Central memory CD8-positive, alpha-beta T cell (primary cell): ENCODE data around the gene ZNF768.

ENCODE experiments used
- ATAC-seq: fragments of 150-1000 bp; cut with Tn5 transposase; replicated peaks from 2 replicates; pipeline ENCODE4 v1.10.0; 2022; ENCODE audit warnings: mild to moderate bottlenecking, moderate FRiP score, moderate number of reproducible peaks; ENCODE audit not compliant: poor library complexity, severe bottlenecking; ENCODE audit errors: extremely low read depth
- DNase-seq, 2 donors: peaks; one replicate each; pipeline ENCODE4 v3.0.0; 2021; ENCODE audit warnings: low spot score in 2 of 2
- H3K27ac Mint-ChIP-seq: one replicate; pipeline ENCODE4 v1.8.0; 2022; ENCODE audit warnings: low read depth, mild to moderate bottlenecking, moderate library complexity, mixed read lengths
- H3K27me3 Mint-ChIP-seq: one replicate; pipeline ENCODE4 v1.8.0; 2022; ENCODE audit warnings: mixed read lengths
- H3K36me3 Mint-ChIP-seq: one replicate; pipeline ENCODE4 v1.8.0; 2022; ENCODE audit warnings: mild to moderate bottlenecking, moderate library complexity, mixed read lengths; ENCODE audit not compliant: insufficient read depth
- H3K4me1 Mint-ChIP-seq: one replicate; pipeline ENCODE4 v1.8.0; 2022; ENCODE audit warnings: mixed read lengths
- H3K4me3 Mint-ChIP-seq: one replicate; pipeline ENCODE4 v1.8.0; 2022; ENCODE audit warnings: mild to moderate bottlenecking, moderate library complexity, mixed read lengths
- H3K9me3 Mint-ChIP-seq: one replicate; pipeline ENCODE4 v1.8.0; 2022; ENCODE audit warnings: mixed read lengths

ZNF768 gene

GRCh38 chr16:30565526-30565925, 39.2 kb upstream of the ZNF768 start:
- peak overlapping the region; percentile 72 for H3K27ac Mint-ChIP-seq
- H3K36me3 Mint-ChIP-seq, result peaks cover 9% of the 10 kb centered on the region
- DNase-seq (no peak), ATAC-seq (no peak)
- peaks cover 34% of the 10 kb centered on the region for H3K4me1 Mint-ChIP-seq
- H3K9me3 Mint-ChIP-seq, result no peaks in the 10 kb centered on the region
- H3K4me3 Mint-ChIP-seq, result no peak overlapping the region
- no peaks in the 10 kb centered on the region for H3K27me3 Mint-ChIP-seq

- ATAC-seq (no peak), DNase-seq (no peak)
- H3K27me3 Mint-ChIP-seq, result no peaks in the 10 kb centered on the region
- H3K27ac Mint-ChIP-seq, result peak overlapping the region; percentile 89
- H3K4me3 Mint-ChIP-seq, result peak overlapping the region; percentile 81
- H3K9me3 Mint-ChIP-seq, result no peaks in the 10 kb centered on the region
- H3K4me1 Mint-ChIP-seq, result peaks cover 36% of the 10 kb centered on the region
- H3K36me3 Mint-ChIP-seq, result peaks cover 6% of the 10 kb centered on the region
These were observed 35.7 kb upstream of the ZNF768 start for GRCh38 chr16:30562021-30562420.

- Mint-ChIP-seq H3K27ac (peak overlapping the region; percentile 89), H3K36me3 (peaks cover 8% of the 10 kb centered on the region), H3K9me3 (no peaks in the 10 kb centered on the region), H3K27me3 (no peaks in the 10 kb centered on the region), H3K4me1 (peaks cover 30% of the 10 kb centered on the region), H3K4me3 (peak overlapping the region; percentile 81)
- ATAC-seq, result no peak
- no peak for DNase-seq
These were observed 34.9 kb upstream of the ZNF768 start for GRCh38 chr16:30561089-30561816.

- Mint-ChIP-seq H3K4me1 (peaks cover 31% of the 10 kb centered on the region), H3K27ac (peak overlapping the region; percentile 89), H3K27me3 (no peaks in the 10 kb centered on the region), H3K4me3 (peak overlapping the region; percentile 83), H3K36me3 (peaks cover 11% of the 10 kb centered on the region), H3K9me3 (no peaks in the 10 kb centered on the region)
- ATAC-seq (no peak), DNase-seq (no peak)
These were observed 33.3 kb upstream of the ZNF768 start for GRCh38 chr16:30559690-30560089.

GRCh38 chr16:30558789-30559377, 32.5 kb upstream of the ZNF768 start:
- no peaks in the 10 kb centered on the region for H3K9me3 Mint-ChIP-seq
- ATAC-seq (no peak), DNase-seq (no peak)
- H3K4me3 Mint-ChIP-seq, result peak overlapping the region; percentile 83
- H3K4me1 Mint-ChIP-seq, result peaks cover 31% of the 10 kb centered on the region
- H3K27ac Mint-ChIP-seq, result peak overlapping the region; percentile 89
- H3K36me3 Mint-ChIP-seq, result peaks cover 11% of the 10 kb centered on the region
- H3K27me3 Mint-ChIP-seq, result no peaks in the 10 kb centered on the region

GRCh38 chr16:30557957-30558788, 31.8 kb upstream of the ZNF768 start, which contains the start of gene ZNF764:
Gene ZNF764 (minus strand): TSS chr16:30558374. CDS start chr16:30558182, 192 bp downstream.
- Mint-ChIP-seq H3K4me3 (peak within 1 kb of the TSS; percentile 83), H3K4me1 (peaks cover 35% of the 10 kb centered on the region), H3K27me3 (no peaks in the 10 kb centered on the region), H3K9me3 (no peaks in the 10 kb centered on the region), H3K27ac (peak within 1 kb of the TSS; percentile 89), H3K36me3 (peaks cover 14% of the 10 kb centered on the region)
- peak; percentile 85 to 94 for DNase-seq
- peak; percentile 96 for ATAC-seq

- ATAC-seq, result no peak
These were observed 31.3 kb upstream of the ZNF768 start for GRCh38 chr16:30557707-30557956.

GRCh38 chr16:30556125-30556473, 29.7 kb upstream of the ZNF768 start:
- ATAC-seq, result no peak
- Mint-ChIP-seq H3K27me3 (no peaks in the 10 kb centered on the region), H3K9me3 (no peaks in the 10 kb centered on the region), H3K36me3 (peaks cover 18% of the 10 kb centered on the region), H3K4me3 (peak overlapping the region; percentile 83), H3K27ac (peak overlapping the region; percentile 89), H3K4me1 (peaks cover 46% of the 10 kb centered on the region)
- no peak for DNase-seq

More at GRCh38 chr16:30557707-30557956, 31.3 kb upstream of the ZNF768 start:
- Mint-ChIP-seq H3K4me1 (peaks cover 41% of the 10 kb centered on the region), H3K36me3 (peaks cover 14% of the 10 kb centered on the region), H3K4me3 (peak overlapping the region; percentile 83), H3K27me3 (no peaks in the 10 kb centered on the region), H3K9me3 (no peaks in the 10 kb centered on the region), H3K27ac (peak overlapping the region; percentile 89)
- no peak for DNase-seq

GRCh38 chr16:30555315-30556124, 29.2 kb upstream of the ZNF768 start:
- peaks cover 44% of the 10 kb centered on the region for H3K4me1 Mint-ChIP-seq
- H3K27me3 Mint-ChIP-seq, result no peaks in the 10 kb centered on the region
- H3K9me3 Mint-ChIP-seq, result no peaks in the 10 kb centered on the region
- H3K27ac Mint-ChIP-seq, result peak overlapping the region; percentile 89
- H3K4me3 Mint-ChIP-seq, result peak overlapping the region; percentile 83
- peaks cover 18% of the 10 kb centered on the region for H3K36me3 Mint-ChIP-seq
- ATAC-seq, result no peak
- DNase-seq, result no peak

GRCh38 chr16:30554557-30555314, 28.4 kb upstream of the ZNF768 start:
- Mint-ChIP-seq H3K4me3 (peak overlapping the region; percentile 12), H3K4me1 (peaks cover 42% of the 10 kb centered on the region), H3K9me3 (no peaks in the 10 kb centered on the region), H3K36me3 (peaks cover 18% of the 10 kb centered on the region), H3K27ac (no peak overlapping the region), H3K27me3 (no peaks in the 10 kb centered on the region)
- ATAC-seq (no peak), DNase-seq (no peak)

GRCh38 chr16:30553393-30553899, 27.1 kb upstream of the ZNF768 start:
- H3K27me3 Mint-ChIP-seq, result no peaks in the 10 kb centered on the region
- no peaks in the 10 kb centered on the region for H3K9me3 Mint-ChIP-seq
- no peak for ATAC-seq
- peaks cover 30% of the 10 kb centered on the region for H3K4me1 Mint-ChIP-seq
- H3K4me3 Mint-ChIP-seq, result no peak overlapping the region
- DNase-seq, result no peak
- peak overlapping the region; percentile 22 for H3K27ac Mint-ChIP-seq
- peaks cover 19% of the 10 kb centered on the region for H3K36me3 Mint-ChIP-seq
